NCI-H69 (cell line): ENCODE results near the gene RETREG3.

Source experiments
- DNase-seq: peaks from one replicate; lab custom pipeline; 2025; lab: John Stamatoyannopoulos, UW

The RETREG3 gene

GRCh38 chr17:42531455-42532354 lies 77.5 kb downstream of the RETREG3 start:
- peak; percentile 83 for DNase-seq

GRCh38 chr17:42530952-42531454 lies 78.2 kb downstream of the RETREG3 start:
- DNase-seq, result peak; percentile 95
